ENCODE results near the gene SOD2. TPM values are rescaled to one million over a fixed set of nuclear protein-coding genes. Genes with fewer than 3 reads are reported as not detected.
"Not testable (repeated sequence)": the region's sequence is repeated elsewhere in the genome, so short reads cannot be mapped to it uniquely, and the experiment has no call there.

SOD2 gene
- total and polyA plus RNA-seq, 2 donors (not counting 1 experiment from before 2014, with no cell fraction given): 66.0 to 94.7 TPM

- no peak overlapping the region for H3K4me3 Mint-ChIP-seq
- POLR2A ChIA-PET: no interaction called here
- ATAC-seq (ENCODE audit: low read depth): no peak
- no peak overlapping the region for H3K27ac Mint-ChIP-seq
- Histone ChIP-seq H3K27me3 (replicated peaks in 1 of 4; ENCODE audit: control extremely low read depth in 1 of 4, control insufficient read depth in 3 of 4, insufficient read depth in 4 of 4, low read length in 3 of 4) (no peaks in the 10 kb centered on the region), H3K4me3 (ENCODE audit: control extremely low read depth in 1 of 5, extremely low read depth in 1 of 5, insufficient read depth in 1 of 5, low read depth in 2 of 5, low read length in 4 of 5) (no peak overlapping the region), H3K4me2 (replicated peaks; ENCODE audit: low read depth, low read length, poor library complexity, severe bottlenecking) (no peak overlapping the region), H3K9ac (ENCODE audit: low read length) (no peak overlapping the region), H4K20me1 (ENCODE audit: control insufficient read depth, insufficient read depth, low read length, poor library complexity, severe bottlenecking) (peaks cover 55% of the 10 kb centered on the region), H3K79me2 (ENCODE audit: control insufficient read depth, insufficient read depth, low read length) (peaks cover 84% of the 10 kb centered on the region), H2AFZ (ENCODE audit: insufficient read depth, low read depth, low read length, poor library complexity, severe bottlenecking) (no peak overlapping the region), H3K9me3 (ENCODE audit: control extremely low read depth in 1 of 3, control insufficient read depth in 2 of 3, insufficient read depth in 1 of 3, low read length in 2 of 3) (no peaks in the 10 kb centered on the region), H3K4me1 (ENCODE audit: control insufficient read depth in 2 of 2, insufficient read depth in 2 of 2, low read length in 2 of 2) (peaks cover under 1 to 4% of the 10 kb centered on the region in 2 donors), H3K36me3 (replicated peaks in 1 of 2; ENCODE audit: control extremely low read depth in 1 of 2, control insufficient read depth in 1 of 2, extremely low read depth in 1 of 2, insufficient read depth in 2 of 2, low read length in 1 of 2) (peaks cover 0 to 59% of the 10 kb centered on the region in 2 experiments), H3K27ac (ENCODE audit: low read length in 2 of 2) (peak overlapping the region in 1 of 2 donors; percentile 28)
- no peak for DNase-seq
- intact Hi-C loops (cut with micrococcal nuclease): loop anchor here (1.0 kb wide), 1 partner anchor 10 kb away; no protein-coding TSS in a partner anchor
- WGBS (ENCODE audit: insufficient coverage): no CpG with 5 or more reads among the region's 3 CpGs
- TF ChIP-seq CTCF (IDR thresholded peaks at IDR 0.05) (no peak), EZH2 (IDR thresholded peaks at IDR 0.05; ENCODE audit: borderline replicate concordance, insufficient read depth, low read depth, low read length, poor library complexity, severe bottlenecking) (no peak)
- H3K27me3 Mint-ChIP-seq: no peaks in the 10 kb centered on the region
- no peaks in the 10 kb centered on the region for H3K9me3 Mint-ChIP-seq (ENCODE audit: insufficient read depth)
- CTCF ChIA-PET: interaction anchor here (1.7 kb wide), 1 partner anchor 18 kb away, joined by 10 read pairs; no protein-coding TSS in a partner anchor
- peaks cover 18% of the 10 kb centered on the region for H3K4me1 Mint-ChIP-seq
These were observed 46.3 kb upstream of the SOD2 start for GRCh38 chr6:159739341-159739740.

GRCh38 chr6:159736908-159737307 lies 43.9 kb upstream of the SOD2 start:
- TF ChIP-seq CTCF (IDR thresholded peaks at IDR 0.05): no peak
- no peak for TF ChIP-seq EZH2 (IDR thresholded peaks at IDR 0.05; ENCODE audit: borderline replicate concordance, insufficient read depth, low read depth, low read length, poor library complexity, severe bottlenecking)
- Histone ChIP-seq H3K27ac (ENCODE audit: low read length in 2 of 2) (no peak overlapping the region), H4K20me1 (ENCODE audit: control insufficient read depth, insufficient read depth, low read length, poor library complexity, severe bottlenecking) (peaks cover 66% of the 10 kb centered on the region), H3K36me3 (replicated peaks in 1 of 2; ENCODE audit: control extremely low read depth in 1 of 2, control insufficient read depth in 1 of 2, extremely low read depth in 1 of 2, insufficient read depth in 2 of 2, low read length in 1 of 2) (peaks cover under 1 to 35% of the 10 kb centered on the region in 2 experiments), H2AFZ (ENCODE audit: insufficient read depth, low read depth, low read length, poor library complexity, severe bottlenecking) (no peak overlapping the region), H3K4me3 (ENCODE audit: control extremely low read depth in 1 of 5, extremely low read depth in 1 of 5, insufficient read depth in 1 of 5, low read depth in 2 of 5, low read length in 4 of 5) (no peak overlapping the region), H3K4me2 (replicated peaks; ENCODE audit: low read depth, low read length, poor library complexity, severe bottlenecking) (no peak overlapping the region), H3K27me3 (replicated peaks in 1 of 4; ENCODE audit: control extremely low read depth in 1 of 4, control insufficient read depth in 3 of 4, insufficient read depth in 4 of 4, low read length in 3 of 4) (no peaks in the 10 kb centered on the region), H3K4me1 (ENCODE audit: control insufficient read depth in 2 of 2, insufficient read depth in 2 of 2, low read length in 2 of 2) (peaks cover 7 to 8% of the 10 kb centered on the region in 2 donors), H3K9me3 (ENCODE audit: control extremely low read depth in 1 of 3, control insufficient read depth in 2 of 3, insufficient read depth in 1 of 3, low read length in 2 of 3) (no peaks in the 10 kb centered on the region), H3K79me2 (ENCODE audit: control insufficient read depth, insufficient read depth, low read length) (peaks cover 96% of the 10 kb centered on the region), H3K9ac (ENCODE audit: low read length) (no peak overlapping the region)
- H3K27ac Mint-ChIP-seq: no peak overlapping the region
- no peaks in the 10 kb centered on the region for H3K9me3 Mint-ChIP-seq (ENCODE audit: insufficient read depth)
- H3K27me3 Mint-ChIP-seq: no peaks in the 10 kb centered on the region
- ChIA-PET CTCF (interaction anchor here (0.9 to 2.4 kb wide), 2 partner anchors 27 to 45 kb away, joined by 3 to 9 read pairs; no protein-coding TSS in a partner anchor), POLR2A (no interaction called here)
- H3K4me3 Mint-ChIP-seq: no peak overlapping the region
- intact Hi-C loops (cut with micrococcal nuclease): no loop called here
- DNase-seq: no peak
- 90% methylated on average over 2 of the region's 7 CpGs for WGBS (ENCODE audit: insufficient coverage)
- ATAC-seq (ENCODE audit: low read depth): no peak
- H3K4me1 Mint-ChIP-seq: peaks cover 33% of the 10 kb centered on the region

DNA sequence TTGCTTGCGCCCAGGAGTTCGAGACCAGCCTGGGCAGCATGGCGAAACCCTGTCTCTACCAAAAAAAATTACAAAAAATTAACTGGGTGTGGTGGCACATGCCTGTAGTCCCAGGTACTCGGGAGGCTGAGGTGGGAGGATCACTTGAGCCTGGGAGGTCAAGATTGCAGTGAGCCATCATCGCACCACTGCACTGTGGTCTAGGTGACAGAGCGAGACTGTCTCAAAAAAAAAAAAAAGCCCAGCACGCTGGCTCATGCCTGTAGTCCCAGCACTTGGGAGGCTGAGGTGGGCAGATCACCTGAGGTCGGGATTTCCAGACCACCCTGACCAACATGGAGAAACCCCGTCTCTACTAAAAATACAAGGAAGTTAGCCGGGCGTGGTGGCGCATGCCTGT lies 40.4 kb upstream of the SOD2 start:
- Histone ChIP-seq H3K36me3 (replicated peaks in 1 of 2; ENCODE audit: control extremely low read depth in 1 of 2, control insufficient read depth in 1 of 2, extremely low read depth in 1 of 2, insufficient read depth in 2 of 2, low read length in 1 of 2) (peaks cover 6 to 17% of the 10 kb centered on the region in 2 experiments), H4K20me1 (ENCODE audit: control insufficient read depth, insufficient read depth, low read length, poor library complexity, severe bottlenecking) (peaks cover 81% of the 10 kb centered on the region), H3K79me2 (ENCODE audit: control insufficient read depth, insufficient read depth, low read length) (peaks cover 100% of the 10 kb centered on the region), H3K4me1 (ENCODE audit: control insufficient read depth in 2 of 2, insufficient read depth in 2 of 2, low read length in 2 of 2) (peaks cover 39 to 42% of the 10 kb centered on the region in 2 donors)
- H3K4me2 ChIP-seq (replicated peaks; ENCODE audit: low read depth, low read length, poor library complexity, severe bottlenecking); intact Hi-C loops (cut with micrococcal nuclease); H3K27me3 ChIP-seq (replicated peaks in 1 of 4; ENCODE audit: control extremely low read depth in 1 of 4, control insufficient read depth in 3 of 4, insufficient read depth in 4 of 4, low read length in 3 of 4); H3K9ac ChIP-seq (ENCODE audit: low read length); H2AFZ ChIP-seq (ENCODE audit: insufficient read depth, low read depth, low read length, poor library complexity, severe bottlenecking); POLR2A ChIA-PET; H3K27me3 Mint-ChIP-seq; CTCF ChIA-PET; H3K4me3 Mint-ChIP-seq; DNase-seq; H3K9me3 Mint-ChIP-seq (ENCODE audit: insufficient read depth); H3K4me3 ChIP-seq (ENCODE audit: control extremely low read depth in 1 of 5, extremely low read depth in 1 of 5, insufficient read depth in 1 of 5, low read depth in 2 of 5, low read length in 4 of 5); H3K27ac ChIP-seq (ENCODE audit: low read length in 2 of 2); ATAC-seq (ENCODE audit: low read depth); H3K9me3 ChIP-seq (ENCODE audit: control extremely low read depth in 1 of 3, control insufficient read depth in 2 of 3, insufficient read depth in 1 of 3, low read length in 2 of 3); H3K27ac Mint-ChIP-seq: not testable (repeated sequence)
- WGBS (ENCODE audit: insufficient coverage): 75% methylated on average over 3 of the region's 12 CpGs
- peaks cover 59% of the 10 kb centered on the region for H3K4me1 Mint-ChIP-seq

Data from B cell (primary cell).